Measurements from ENCODE around the gene AP1B1.
"Not testable (repeated sequence)": the region's sequence is repeated elsewhere in the genome, so short reads cannot be mapped to it uniquely, and the experiment has no call there.

Gene AP1B1

DNA sequence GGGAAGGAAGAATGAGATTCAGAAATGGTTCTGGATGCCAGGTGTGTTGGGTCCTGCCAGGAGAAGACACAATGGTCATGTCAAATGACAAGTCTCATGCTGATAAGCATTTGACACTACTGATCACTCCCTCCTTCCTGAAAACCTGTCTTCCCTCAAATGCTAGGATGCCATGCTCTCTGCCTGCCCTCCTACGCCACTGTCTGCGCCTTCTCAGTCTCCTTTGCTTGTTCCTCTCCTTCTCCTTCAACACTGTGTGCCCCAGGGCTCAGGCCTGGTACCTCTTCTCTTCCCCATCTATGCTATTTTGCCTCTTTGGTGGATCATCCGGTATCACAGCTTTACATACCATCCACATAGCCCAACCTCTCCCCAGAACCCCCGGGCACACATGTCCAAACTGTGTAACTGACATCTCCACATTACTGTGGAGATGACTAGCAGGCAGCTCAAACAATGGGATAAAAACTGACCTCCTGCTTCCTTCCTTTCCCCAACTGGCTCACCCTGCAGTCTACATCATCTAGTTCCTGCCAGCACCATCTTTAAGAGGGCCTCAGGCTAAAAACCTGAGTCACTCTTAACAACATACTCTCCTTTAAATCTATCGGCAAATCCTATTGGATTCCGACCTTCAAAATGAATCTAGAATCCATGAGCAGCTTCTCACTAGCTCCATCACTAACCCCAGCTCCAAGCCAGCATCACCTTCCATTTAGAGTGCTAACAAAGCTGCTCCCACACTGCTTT is 8.2 kb downstream of the AP1B1 start:
- H3K9me3 ChIP-seq (ENCODE audit: control insufficient read depth, insufficient read depth, low read length) = no peaks in the 10 kb centered on the region
- no peak overlapping the region for H3K9ac ChIP-seq (ENCODE audit: low read depth, low read length)
- 0 out of 2 replicates have a peak, but pooled peaks cover 4% of the 10 kb centered on the region for H3K4me1 ChIP-seq (ENCODE audit: insufficient read depth, low read length)
- H3K36me3 ChIP-seq (ENCODE audit: insufficient read depth, low read length) = no peaks in the 10 kb centered on the region; the same call in 1 of the 2 replicates

DNA sequence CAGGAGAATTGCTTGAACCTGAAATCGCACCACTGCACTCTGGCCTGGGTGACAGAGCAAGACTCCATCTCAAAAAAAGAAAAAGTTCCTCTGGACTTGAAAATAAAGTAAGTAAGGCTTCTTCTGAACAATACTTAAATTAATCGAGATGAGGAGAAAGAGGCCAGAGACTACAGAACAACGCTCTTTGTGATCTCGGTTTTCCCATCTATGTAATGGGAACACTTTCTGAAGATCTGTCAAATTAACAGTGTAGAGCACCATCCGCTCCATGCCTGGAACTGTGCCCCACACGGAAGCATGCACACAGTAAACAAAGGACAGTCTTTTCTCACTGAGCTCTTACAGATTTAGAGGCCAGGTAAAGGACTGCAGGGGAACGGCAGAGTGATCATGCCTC is 9.1 kb downstream of the AP1B1 start:
- no peak overlapping the region for H3K9ac ChIP-seq (ENCODE audit: low read depth, low read length)
- H3K9me3 ChIP-seq (ENCODE audit: control insufficient read depth, insufficient read depth, low read length) = no peaks in the 10 kb centered on the region
- H3K4me1 ChIP-seq (ENCODE audit: insufficient read depth, low read length) = 0 out of 2 replicates have a peak, but pooled peaks cover 4% of the 10 kb centered on the region
- H3K36me3 ChIP-seq (ENCODE audit: insufficient read depth, low read length) = no peaks in the 10 kb centered on the region; the same call in 1 of the 2 replicates

DNA sequence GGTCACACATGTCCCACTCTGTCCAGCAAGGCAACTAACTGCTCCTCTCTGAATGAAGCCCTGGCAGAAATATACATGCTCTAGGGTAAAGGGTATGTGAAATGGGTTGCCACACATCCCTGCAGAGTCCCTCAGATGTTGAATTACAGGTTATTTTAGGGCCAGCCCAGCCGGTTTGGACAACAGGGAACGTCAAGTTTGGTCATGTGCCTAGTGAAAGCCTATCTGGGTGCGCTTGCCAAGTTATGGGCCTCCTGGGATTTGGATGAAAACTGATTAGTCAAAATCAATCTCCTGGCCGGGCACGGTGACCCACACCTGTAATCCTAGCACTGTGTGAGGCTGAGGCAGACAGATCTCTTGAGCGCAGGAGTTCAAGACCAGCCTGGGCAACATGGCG is 10.4 kb downstream of the AP1B1 start:
- H3K9ac ChIP-seq (ENCODE audit: low read depth, low read length) = no peak overlapping the region
- H3K36me3 ChIP-seq (ENCODE audit: insufficient read depth, low read length) = no peaks in the 10 kb centered on the region; the same call in 1 of the 2 replicates
- H3K9me3 ChIP-seq (ENCODE audit: control insufficient read depth, insufficient read depth, low read length) = no peaks in the 10 kb centered on the region
- 0 out of 2 replicates have a peak, but pooled peaks cover 4% of the 10 kb centered on the region for H3K4me1 ChIP-seq (ENCODE audit: insufficient read depth, low read length)

DNA sequence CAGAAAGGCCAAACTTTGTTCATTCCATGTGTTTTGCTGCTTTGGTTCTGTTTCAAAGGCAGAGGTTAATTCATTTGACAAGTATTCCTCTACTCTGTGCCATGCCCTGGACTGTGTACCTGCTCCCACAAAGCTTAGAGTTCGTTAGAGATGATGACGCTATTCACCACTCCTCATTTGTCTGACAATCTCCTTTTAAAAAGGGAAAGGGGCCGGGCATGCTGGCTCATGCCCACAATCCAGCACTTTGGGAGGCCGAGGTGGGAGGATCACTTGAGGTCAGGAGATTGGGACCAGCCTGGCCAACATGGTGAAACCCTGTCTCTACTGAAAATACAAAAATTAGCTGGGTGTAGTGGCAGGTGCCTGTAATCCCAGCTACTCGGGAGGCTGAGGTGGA is 11.7 kb downstream of the AP1B1 start:
- H3K36me3 ChIP-seq (ENCODE audit: insufficient read depth, low read length); H3K4me1 ChIP-seq (ENCODE audit: insufficient read depth, low read length): not testable (repeated sequence)

DNA sequence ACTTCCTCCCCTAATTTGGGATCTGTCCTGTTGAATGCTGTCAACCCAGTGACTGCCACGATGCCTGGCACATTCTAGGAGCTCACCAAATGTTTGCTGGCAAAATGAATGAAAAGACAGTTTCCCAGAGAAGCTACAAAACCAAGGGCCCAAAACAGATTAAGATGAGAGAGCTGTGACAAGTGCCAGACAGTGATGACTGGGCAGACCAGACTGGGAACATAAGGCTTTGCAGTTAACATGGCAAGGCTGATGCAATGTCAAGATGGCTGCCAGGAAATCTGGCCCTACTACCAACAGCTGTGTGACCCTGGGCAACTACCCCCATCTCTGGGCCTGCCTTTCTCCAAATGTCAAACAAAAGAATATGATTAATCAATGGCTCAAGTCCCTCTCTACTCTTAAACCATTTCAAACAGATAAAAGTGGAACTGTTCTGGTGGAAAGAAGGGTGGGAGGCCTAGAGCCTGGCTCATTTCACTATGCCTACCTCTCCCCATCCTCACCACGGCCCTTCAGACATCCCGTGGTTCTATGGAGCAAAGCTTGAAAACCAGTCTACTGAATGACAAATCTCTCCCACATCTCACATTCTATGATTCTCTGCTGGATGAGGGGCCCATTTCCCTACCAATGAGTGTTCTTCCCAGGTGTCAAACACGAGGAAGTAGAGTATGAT is 12.8 kb downstream of the AP1B1 start:
- H3K9ac ChIP-seq (ENCODE audit: low read depth, low read length) = no peak overlapping the region
- 0 out of 2 replicates have a peak, but pooled peaks cover under 1% of the 10 kb centered on the region for H3K4me1 ChIP-seq (ENCODE audit: insufficient read depth, low read length)
- no peaks in the 10 kb centered on the region for H3K36me3 ChIP-seq (ENCODE audit: insufficient read depth, low read length)
- H3K9me3 ChIP-seq (ENCODE audit: control insufficient read depth, insufficient read depth, low read length) = no peaks in the 10 kb centered on the region

More for the DNA sequence above, 11.7 kb downstream of the AP1B1 start:
- not testable (repeated sequence) for H3K9ac ChIP-seq (ENCODE audit: low read depth, low read length); H3K9me3 ChIP-seq (ENCODE audit: control insufficient read depth, insufficient read depth, low read length)

DNA sequence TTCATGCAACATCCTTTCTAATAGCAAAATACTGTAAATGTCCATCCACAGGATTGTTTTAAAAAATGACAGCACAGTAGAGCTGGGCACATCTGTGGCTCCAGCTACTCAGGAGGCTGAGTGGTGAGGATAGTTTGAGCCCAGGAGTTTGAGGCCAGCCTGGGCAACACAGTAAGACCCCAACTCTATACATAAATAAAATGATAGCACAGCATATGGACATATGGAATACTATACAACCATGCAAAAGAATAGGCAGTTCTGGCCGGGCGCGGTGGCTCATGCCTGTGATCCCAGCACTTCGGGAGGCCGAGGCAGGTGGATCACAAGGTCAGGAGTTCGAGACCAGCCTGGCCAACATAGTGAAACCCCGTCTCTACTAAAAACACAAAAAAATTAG is 13.6 kb downstream of the AP1B1 start:
- not testable (repeated sequence) for H3K9ac ChIP-seq (ENCODE audit: low read depth, low read length); H3K36me3 ChIP-seq (ENCODE audit: insufficient read depth, low read length); H3K9me3 ChIP-seq (ENCODE audit: control insufficient read depth, insufficient read depth, low read length); H3K4me1 ChIP-seq (ENCODE audit: insufficient read depth, low read length)

DNA sequence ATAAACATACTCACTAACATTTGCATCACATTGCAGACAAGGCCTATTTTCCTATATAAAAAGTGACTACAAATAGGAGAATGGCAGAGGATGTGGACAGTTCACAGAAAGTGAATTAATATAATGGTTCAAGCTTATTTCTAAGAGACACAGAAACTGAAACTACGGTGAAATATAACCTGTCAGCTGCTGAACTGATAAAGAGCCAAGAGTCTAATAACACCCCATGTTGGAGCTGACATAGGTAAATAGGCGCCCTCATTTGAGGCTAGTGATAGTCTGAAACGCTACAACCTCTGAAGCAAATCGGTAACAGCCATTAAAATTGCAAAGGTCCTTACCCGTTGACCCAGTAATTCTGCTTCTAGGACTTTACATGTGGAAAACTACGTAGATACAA is 14.0 kb downstream of the AP1B1 start:
- Histone ChIP-seq H3K9me3 (ENCODE audit: control insufficient read depth, insufficient read depth, low read length) (no peaks in the 10 kb centered on the region), H3K36me3 (ENCODE audit: insufficient read depth, low read length) (no peaks in the 10 kb centered on the region), H3K9ac (ENCODE audit: low read depth, low read length) (no peak overlapping the region), H3K4me1 (ENCODE audit: insufficient read depth, low read length) (peaks cover under 1% of the 10 kb centered on the region; the same call in 1 of the 2 replicates)

DNA sequence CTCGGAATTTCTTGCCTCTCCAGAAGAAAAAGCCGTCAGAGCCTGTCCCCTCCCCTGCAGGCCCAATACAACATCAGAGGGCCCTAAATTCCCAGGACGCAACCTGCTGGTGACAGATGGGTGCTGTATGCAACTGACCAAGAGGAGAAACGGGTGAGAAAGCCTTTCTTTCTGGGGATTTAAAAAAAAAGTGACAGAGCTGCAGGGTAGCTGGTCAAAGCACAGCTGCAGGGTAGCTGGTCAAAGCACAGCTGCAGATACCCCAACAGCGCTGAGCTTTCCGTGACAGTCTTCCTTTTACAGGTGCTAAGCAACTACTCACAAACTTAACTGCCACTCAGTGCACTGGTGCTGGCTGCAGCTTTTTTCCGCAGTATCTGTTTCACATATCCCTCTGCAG is 17.8 kb downstream of the AP1B1 start:
- Histone ChIP-seq H3K9me3 (ENCODE audit: control insufficient read depth, insufficient read depth, low read length) (no peaks in the 10 kb centered on the region), H3K4me1 (ENCODE audit: insufficient read depth, low read length) (peaks cover 14% of the 10 kb centered on the region), H3K9ac (ENCODE audit: low read depth, low read length) (no peak overlapping the region), H3K36me3 (ENCODE audit: insufficient read depth, low read length) (no peaks in the 10 kb centered on the region)

DNA sequence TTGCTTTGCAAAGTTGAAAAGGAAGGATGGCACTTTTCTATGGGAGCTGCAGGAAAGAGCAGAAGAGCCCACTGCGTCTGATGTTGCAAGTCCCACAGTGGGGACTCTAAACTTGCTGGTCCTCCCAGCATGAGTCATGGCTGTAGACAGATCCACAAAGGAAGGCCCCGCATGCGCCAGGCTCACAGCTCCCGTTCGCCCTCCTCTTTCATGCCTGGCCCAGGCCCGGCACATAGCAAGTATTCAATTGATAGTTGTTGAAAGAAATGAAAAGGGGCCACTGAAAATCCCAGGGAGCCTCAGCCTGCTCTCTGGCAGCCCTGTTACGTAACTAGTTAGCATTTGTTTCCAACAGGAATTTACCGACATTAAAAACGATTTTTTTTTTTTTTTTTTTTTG is 18.9 kb downstream of the AP1B1 start:
- Histone ChIP-seq H3K4me1 (ENCODE audit: insufficient read depth, low read length) (peaks cover 14% of the 10 kb centered on the region), H3K9ac (ENCODE audit: low read depth, low read length) (no peak overlapping the region), H3K9me3 (ENCODE audit: control insufficient read depth, insufficient read depth, low read length) (no peaks in the 10 kb centered on the region), H3K36me3 (ENCODE audit: insufficient read depth, low read length) (no peaks in the 10 kb centered on the region)

DNA sequence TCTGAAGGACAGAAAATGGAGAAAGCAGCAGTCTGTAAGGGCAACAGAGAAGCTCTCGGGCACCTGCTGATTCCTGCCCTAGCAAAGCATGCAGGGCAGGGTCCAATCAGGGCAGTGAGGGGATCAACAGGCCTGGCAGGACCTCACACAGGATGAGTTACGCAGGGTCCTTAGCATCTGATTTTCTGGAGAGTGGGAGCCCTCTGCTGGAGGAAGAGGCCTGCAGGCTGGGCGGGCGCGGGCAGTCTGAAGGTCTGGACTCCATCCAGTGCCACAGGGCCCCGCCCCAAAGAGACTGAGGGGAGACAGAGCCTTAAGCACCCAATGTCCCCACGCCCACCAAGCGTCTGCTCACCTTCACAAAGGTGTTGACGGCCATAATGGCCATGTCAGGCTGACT is 28.9 kb downstream of the AP1B1 start:
- Histone ChIP-seq H3K36me3 (ENCODE audit: insufficient read depth, low read length) (peaks cover 10% of the 10 kb centered on the region), H3K9ac (ENCODE audit: low read depth, low read length) (no peak overlapping the region), H3K9me3 (ENCODE audit: control insufficient read depth, insufficient read depth, low read length) (no peaks in the 10 kb centered on the region), H3K4me1 (ENCODE audit: insufficient read depth, low read length) (no peaks in the 10 kb centered on the region)

DNA sequence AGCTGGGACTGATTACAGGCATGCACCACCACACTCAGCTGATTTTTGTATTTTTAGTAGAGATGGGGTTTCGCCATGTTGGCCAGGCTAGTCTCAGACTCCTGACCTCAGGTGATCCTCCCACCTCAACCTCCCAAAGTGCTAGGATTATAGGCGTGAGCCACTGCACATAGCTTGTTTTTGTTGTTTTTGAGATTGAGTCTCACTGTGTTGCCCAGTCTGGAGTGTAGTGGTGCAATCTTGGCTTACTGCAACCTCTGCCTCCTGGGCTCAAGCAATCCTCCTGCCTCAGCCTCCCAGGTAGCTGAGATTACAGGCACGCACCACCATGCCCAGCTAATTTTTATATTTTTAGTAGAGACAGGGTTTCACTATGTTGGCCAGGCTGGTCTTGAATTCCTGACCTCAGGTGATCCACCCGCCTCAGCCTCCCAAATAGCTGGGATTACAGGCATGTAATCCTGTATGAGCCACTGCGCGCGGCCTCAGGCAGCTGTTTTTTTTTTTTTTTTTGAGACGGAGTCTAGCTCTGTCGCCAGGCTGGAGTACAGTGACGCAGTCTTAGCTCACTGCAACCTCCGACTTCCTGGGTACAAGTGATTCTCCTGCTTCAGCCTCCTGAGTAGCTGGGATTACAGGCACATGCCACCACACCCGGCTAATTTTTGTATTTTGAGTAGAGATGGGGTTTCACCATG is 31.0 kb downstream of the AP1B1 start:
- peaks cover 11% of the 10 kb centered on the region for H3K36me3 ChIP-seq (ENCODE audit: insufficient read depth, low read length)
- not testable (repeated sequence) for H3K9ac ChIP-seq (ENCODE audit: low read depth, low read length); H3K9me3 ChIP-seq (ENCODE audit: control insufficient read depth, insufficient read depth, low read length); H3K4me1 ChIP-seq (ENCODE audit: insufficient read depth, low read length)

DNA sequence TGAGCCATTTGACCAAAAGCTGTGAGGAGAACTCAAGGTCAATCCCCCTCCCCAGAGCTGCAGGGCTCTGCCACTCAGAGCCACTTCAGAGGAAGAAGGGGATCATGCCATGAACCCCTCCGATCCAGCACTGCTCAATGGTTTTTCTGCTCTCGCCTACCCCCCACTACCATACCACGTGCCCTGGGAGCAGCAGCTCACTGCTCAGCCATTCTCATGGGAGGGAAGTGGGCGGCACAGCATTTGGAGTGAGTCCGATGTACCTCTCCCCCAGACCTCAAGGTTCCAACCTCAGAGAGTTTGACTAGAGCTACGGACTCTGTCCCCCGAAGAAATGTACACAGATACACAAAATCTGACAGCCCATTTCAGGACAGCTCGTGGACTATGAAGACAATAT is 34.5 kb downstream of the AP1B1 start:
- H3K4me1 ChIP-seq (ENCODE audit: insufficient read depth, low read length) = no peaks in the 10 kb centered on the region
- H3K36me3 ChIP-seq (ENCODE audit: insufficient read depth, low read length) = peaks cover 22% of the 10 kb centered on the region
- no peak overlapping the region for H3K9ac ChIP-seq (ENCODE audit: low read depth, low read length)
- no peaks in the 10 kb centered on the region for H3K9me3 ChIP-seq (ENCODE audit: control insufficient read depth, insufficient read depth, low read length)

DNA sequence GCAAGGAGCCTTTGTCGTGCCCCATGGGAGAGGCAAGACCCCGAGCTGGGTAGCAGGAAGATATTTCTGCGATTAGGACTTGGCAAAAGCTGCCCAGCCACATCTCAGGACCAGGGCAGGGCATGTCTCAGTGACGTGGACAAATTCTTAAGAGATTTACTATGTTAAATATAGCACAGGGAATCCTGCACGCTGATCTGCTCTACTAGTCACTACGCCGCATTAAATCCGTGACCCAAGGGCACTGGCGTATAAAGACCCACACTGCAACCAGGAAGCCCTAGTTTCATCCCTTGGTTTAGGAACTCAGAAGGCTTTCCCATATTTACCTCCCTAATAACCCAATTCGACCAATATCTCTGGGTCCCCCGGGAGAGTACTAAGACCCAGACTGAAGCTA is 35.1 kb downstream of the AP1B1 start:
- H3K9me3 ChIP-seq (ENCODE audit: control insufficient read depth, insufficient read depth, low read length) = no peaks in the 10 kb centered on the region
- H3K4me1 ChIP-seq (ENCODE audit: insufficient read depth, low read length) = no peaks in the 10 kb centered on the region
- no peak overlapping the region for H3K9ac ChIP-seq (ENCODE audit: low read depth, low read length)
- H3K36me3 ChIP-seq (ENCODE audit: insufficient read depth, low read length) = peaks cover 20% of the 10 kb centered on the region

DNA sequence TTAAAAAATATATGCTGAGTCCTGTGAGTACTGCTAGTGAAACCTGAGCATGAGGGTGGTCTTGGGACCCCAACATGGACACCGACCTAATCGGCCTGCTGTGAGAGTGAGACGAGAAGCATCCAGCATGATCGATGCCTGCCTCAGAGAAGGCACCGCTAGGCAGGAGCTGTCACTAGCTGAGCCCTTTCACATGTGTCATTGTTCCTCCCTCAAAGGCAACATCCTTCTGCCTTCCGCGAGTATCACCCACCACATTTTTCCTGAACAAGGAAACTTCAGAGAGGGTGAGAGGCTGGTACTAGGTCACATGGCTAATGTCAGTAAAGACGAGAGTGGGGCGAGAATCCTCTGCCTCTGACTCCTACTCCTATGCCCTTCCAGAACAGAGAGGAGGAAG is 35.6 kb downstream of the AP1B1 start:
- no peak overlapping the region for H3K9ac ChIP-seq (ENCODE audit: low read depth, low read length)
- H3K36me3 ChIP-seq (ENCODE audit: insufficient read depth, low read length) = peaks cover 20% of the 10 kb centered on the region
- H3K4me1 ChIP-seq (ENCODE audit: insufficient read depth, low read length) = no peaks in the 10 kb centered on the region
- H3K9me3 ChIP-seq (ENCODE audit: control insufficient read depth, insufficient read depth, low read length) = no peaks in the 10 kb centered on the region

DNA sequence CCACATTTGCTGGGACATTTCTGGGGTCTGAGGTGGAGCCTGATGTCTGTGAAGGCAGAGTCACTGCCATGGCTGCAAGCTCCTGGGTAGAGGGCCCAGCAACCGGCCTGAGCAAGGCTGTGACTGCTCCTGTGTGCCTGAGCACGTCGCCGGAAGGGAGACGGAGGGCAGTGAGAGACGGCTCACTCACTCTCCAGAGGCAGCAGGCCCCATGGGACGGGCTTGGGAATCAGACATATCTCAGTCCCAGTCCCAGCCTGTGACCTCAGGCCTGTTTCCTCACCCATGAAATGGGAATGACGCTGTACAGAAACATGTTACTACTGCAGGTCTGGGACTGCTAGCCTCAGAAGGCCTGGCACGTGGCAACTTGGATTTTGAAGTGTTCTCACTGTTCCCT is 36.5 kb downstream of the AP1B1 start:
- Histone ChIP-seq H3K9ac (ENCODE audit: low read depth, low read length) (no peak overlapping the region), H3K36me3 (ENCODE audit: insufficient read depth, low read length) (peaks cover 24% of the 10 kb centered on the region), H3K9me3 (ENCODE audit: control insufficient read depth, insufficient read depth, low read length) (no peaks in the 10 kb centered on the region)

More for the DNA sequence above, 36.5 kb downstream of the AP1B1 start:
- no peaks in the 10 kb centered on the region for H3K4me1 ChIP-seq (ENCODE audit: insufficient read depth, low read length)
